ENCODE data around the gene FIBIN. TPM values are rescaled to one million over a fixed set of nuclear protein-coding genes. Genes with fewer than 3 reads are reported as not detected.
"Not testable (repeated sequence)": the region's sequence is repeated elsewhere in the genome, so short reads cannot be mapped to it uniquely, and the experiment has no call there.

FIBIN gene
- total RNA-seq, 4 donors from 2014 or later: 1.6 to 10.6 (median 2.5) TPM; not detected in 1

DNA sequence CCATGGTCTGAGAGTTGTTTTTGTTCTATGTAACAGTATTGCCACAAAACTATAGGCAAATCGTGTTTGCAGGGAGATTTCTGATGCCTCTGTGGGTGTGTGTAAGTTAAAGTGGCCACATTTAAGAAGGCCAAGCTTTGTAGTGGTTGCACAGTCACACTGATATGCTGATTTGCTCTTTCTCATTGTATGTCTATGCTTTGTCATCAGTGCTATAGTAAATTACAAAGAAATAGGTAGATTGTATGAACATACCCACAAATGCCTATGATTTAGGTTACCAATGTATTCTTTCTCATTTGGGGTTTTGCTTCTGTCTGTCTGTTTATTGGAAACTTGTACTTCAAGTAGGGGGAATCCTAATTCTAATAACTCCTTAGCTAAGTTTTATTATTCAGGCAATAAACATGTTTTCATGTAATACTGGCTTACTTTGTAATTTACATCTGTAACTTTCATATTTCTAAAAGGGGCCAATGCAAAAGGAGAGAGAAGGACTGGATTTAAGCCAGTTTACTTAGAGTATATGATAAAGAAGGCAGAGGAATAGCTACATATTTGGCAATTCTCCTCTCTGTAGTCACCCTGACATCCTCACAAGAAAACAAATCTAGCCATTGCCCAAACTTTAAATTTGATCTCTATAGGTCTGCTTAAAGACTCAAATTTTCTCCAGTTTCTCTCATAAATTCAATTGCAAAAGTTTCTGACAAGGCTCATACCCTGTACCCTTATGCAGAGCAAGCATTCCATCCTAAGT is 2.0 kb downstream of the FIBIN start:
- no peaks in the 10 kb centered on the region for H3K9me3 ChIP-seq
- DNase-seq: no peak
- no peaks in the 10 kb centered on the region for H3K4me1 ChIP-seq
- H3K36me3 ChIP-seq: no peaks in the 10 kb centered on the region
- no peak overlapping the region for H3K27ac ChIP-seq
- peak overlapping the region in 1 of 4 donors; percentile 49 for H3K4me3 ChIP-seq
- H3K27me3 ChIP-seq: no peaks in the 10 kb centered on the region
- TF ChIP-seq CTCF (IDR thresholded peaks at IDR 0.05) (no peak), POLR2A (IDR thresholded peaks at IDR 0.05) (no peak)

DNA sequence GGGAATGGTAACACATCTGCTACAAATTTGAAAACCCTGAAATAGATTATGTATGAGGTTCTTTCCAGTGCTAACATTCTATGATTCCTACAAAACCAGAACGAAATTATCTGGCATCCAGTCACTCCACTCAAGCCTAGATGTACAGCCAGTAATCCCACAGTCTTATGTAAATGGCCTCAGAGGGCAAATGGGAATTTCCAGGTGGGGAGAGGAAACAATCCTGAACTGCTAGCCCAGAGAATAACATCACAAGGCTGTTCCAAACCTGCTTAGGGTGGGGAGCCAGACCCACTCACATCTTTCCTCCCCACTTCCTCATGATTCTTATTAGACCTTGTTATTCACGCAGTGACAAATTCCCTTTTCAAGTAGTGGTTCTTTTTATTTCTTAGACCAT is 3.5 kb downstream of the FIBIN start:
- no peaks in the 10 kb centered on the region for H3K36me3 ChIP-seq
- no peak overlapping the region for H3K27ac ChIP-seq
- no peaks in the 10 kb centered on the region for H3K4me1 ChIP-seq
- TF ChIP-seq CTCF (IDR thresholded peaks at IDR 0.05): no peak
- no peak for TF ChIP-seq POLR2A (IDR thresholded peaks at IDR 0.05)
- H3K9me3 ChIP-seq: no peaks in the 10 kb centered on the region
- no peak overlapping the region for H3K4me3 ChIP-seq
- no peaks in the 10 kb centered on the region for H3K27me3 ChIP-seq
- no peak for DNase-seq

- DNase-seq, H3K27me3 ChIP-seq, H3K4me3 ChIP-seq, H3K4me1 ChIP-seq, H3K27ac ChIP-seq, H3K9me3 ChIP-seq, H3K36me3 ChIP-seq: not testable (repeated sequence)
Observed at GRCh38 chr11:27001136-27001730, 7.3 kb downstream of the FIBIN start.

- Histone ChIP-seq H3K27me3 (no peaks in the 10 kb centered on the region), H3K4me1 (no peaks in the 10 kb centered on the region), H3K36me3 (no peaks in the 10 kb centered on the region), H3K9me3 (no peaks in the 10 kb centered on the region), H3K27ac (no peak overlapping the region), H3K4me3 (no peak overlapping the region)
- no peak for DNase-seq
- no peak for TF ChIP-seq CTCF (IDR thresholded peaks at IDR 0.05)
- TF ChIP-seq POLR2A (IDR thresholded peaks at IDR 0.05): no peak
Observed at GRCh38 chr11:27002431-27002830, 8.5 kb downstream of the FIBIN start.

DNA sequence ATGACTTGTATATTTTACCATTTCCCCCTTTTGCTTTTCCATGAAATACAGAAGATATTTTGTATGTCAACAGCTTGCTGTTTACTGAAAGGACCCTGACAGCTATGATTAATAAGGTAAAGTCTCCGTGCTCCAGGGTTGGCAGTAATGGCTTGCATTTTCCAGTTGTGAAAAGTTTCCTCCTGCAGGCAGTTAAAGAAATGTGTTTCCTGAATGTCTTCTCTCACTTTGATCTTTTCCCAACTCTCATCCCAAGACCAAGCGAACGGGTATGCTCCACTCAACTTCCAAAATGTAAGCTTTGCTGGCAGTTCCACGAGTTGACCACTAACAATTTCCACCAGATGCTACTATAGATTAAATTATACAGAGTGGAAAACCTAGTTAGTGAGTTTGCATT is 8.9 kb downstream of the FIBIN start:
- H3K27ac ChIP-seq: no peak overlapping the region
- H3K9me3 ChIP-seq: no peaks in the 10 kb centered on the region
- no peaks in the 10 kb centered on the region for H3K4me1 ChIP-seq
- H3K4me3 ChIP-seq: no peak overlapping the region
- no peaks in the 10 kb centered on the region for H3K36me3 ChIP-seq
- no peak for DNase-seq
- TF ChIP-seq POLR2A (IDR thresholded peaks at IDR 0.05) (no peak), CTCF (IDR thresholded peaks at IDR 0.05) (no peak)
- H3K27me3 ChIP-seq: no peaks in the 10 kb centered on the region

DNA sequence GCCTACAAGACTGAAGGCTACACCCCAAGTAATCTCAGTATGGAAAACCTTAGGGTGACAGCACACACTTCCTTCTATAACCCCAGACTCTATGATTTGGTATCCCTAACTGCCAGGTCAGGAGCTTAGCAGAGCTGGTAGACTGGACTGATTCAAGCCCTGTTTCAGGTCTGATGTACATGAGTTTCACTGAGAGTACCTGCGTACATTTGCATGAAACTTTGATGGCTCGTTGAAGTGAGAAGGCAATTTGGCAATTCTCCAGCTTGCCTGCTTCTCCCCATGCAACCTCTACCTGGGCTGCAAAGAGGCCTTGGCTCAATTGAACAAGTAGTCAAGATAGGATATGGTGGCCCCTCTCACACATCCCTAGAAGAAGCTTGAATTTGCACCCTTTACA is 10.2 kb downstream of the FIBIN start:
- no peaks in the 10 kb centered on the region for H3K27me3 ChIP-seq
- DNase-seq: no peak
- no peaks in the 10 kb centered on the region for H3K4me1 ChIP-seq
- TF ChIP-seq POLR2A (IDR thresholded peaks at IDR 0.05) (no peak), CTCF (IDR thresholded peaks at IDR 0.05) (no peak)
- no peaks in the 10 kb centered on the region for H3K9me3 ChIP-seq
- no peak overlapping the region for H3K4me3 ChIP-seq
- H3K27ac ChIP-seq: no peak overlapping the region
- no peaks in the 10 kb centered on the region for H3K36me3 ChIP-seq

Data from Peyer's patch (tissue), 4 donors.